Thoracic aorta endothelial cell (primary cell): ENCODE results near the gene DCAF5. TPM values are rescaled to one million over a fixed set of nuclear protein-coding genes. Genes with fewer than 3 reads are reported as not detected.

Experiments
- small RNA-seq: library from RNA; depleted of rRNA; stranded (forward); fragments of <200 nt; gene quantifications from one replicate; pipeline ENCODE3, GENCODE V24; 2012
- total RNA-seq: library from RNA; depleted of rRNA; stranded (reverse); fragments of >200 nt; gene quantifications from 2 replicates; pipeline ENCODE4 v1.2.3, GENCODE V29; 2012

DCAF5 gene, protein sequence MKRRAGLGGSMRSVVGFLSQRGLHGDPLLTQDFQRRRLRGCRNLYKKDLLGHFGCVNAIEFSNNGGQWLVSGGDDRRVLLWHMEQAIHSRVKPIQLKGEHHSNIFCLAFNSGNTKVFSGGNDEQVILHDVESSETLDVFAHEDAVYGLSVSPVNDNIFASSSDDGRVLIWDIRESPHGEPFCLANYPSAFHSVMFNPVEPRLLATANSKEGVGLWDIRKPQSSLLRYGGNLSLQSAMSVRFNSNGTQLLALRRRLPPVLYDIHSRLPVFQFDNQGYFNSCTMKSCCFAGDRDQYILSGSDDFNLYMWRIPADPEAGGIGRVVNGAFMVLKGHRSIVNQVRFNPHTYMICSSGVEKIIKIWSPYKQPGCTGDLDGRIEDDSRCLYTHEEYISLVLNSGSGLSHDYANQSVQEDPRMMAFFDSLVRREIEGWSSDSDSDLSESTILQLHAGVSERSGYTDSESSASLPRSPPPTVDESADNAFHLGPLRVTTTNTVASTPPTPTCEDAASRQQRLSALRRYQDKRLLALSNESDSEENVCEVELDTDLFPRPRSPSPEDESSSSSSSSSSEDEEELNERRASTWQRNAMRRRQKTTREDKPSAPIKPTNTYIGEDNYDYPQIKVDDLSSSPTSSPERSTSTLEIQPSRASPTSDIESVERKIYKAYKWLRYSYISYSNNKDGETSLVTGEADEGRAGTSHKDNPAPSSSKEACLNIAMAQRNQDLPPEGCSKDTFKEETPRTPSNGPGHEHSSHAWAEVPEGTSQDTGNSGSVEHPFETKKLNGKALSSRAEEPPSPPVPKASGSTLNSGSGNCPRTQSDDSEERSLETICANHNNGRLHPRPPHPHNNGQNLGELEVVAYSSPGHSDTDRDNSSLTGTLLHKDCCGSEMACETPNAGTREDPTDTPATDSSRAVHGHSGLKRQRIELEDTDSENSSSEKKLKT
- 29.0 and 31.3 TPM in 2 replicates for total RNA-seq

DNA sequence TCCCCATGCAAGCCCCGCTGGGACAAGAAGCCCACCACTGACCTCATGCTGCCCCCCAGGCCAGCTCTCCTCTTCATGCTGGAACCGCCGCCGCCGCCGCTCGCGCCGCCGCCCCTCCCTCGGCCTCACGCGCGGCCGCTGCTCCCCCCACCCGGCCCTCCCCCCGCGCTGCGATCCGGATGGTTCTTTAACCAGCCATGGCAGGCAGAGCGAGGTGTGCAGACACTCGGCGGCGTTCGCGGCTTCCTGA is at the start of gene DCAF5:
TSS of gene DCAF5 (minus strand) at position 218 of the 250 bp plus-strand sequence. CDS start at position 77, 141 bp downstream.

GRCh38 chr14:69191340-69192111 is 38.6 kb upstream of the DCAF5 start, which contains the start of gene EXD2:
Gene EXD2, plus strand, starts transcription at chr14:69191498. Its CDS starts 17,973 bp downstream, at chr14:69209471.

Small RNA genes within 50 kb of the gene (small RNA-seq; reads per million reads assigned to genes)
- gene RF00019: not detected
- not detected for gene RPS29P1

Other genes starting within 250 kb of the DCAF5 start
- gene ACTN1, start 173.8 kb downstream of the DCAF5 start, total RNA-seq: 337 and 390 TPM in 2 replicates
- gene EXD2, start 38.4 kb upstream of the DCAF5 start, total RNA-seq: 25.5 and 27.2 TPM in 2 replicates
- gene GALNT16, start 107.0 kb upstream of the DCAF5 start, total RNA-seq: 0.07 and 0.40 TPM in 2 replicates
- 156 and 167 TPM in 2 replicates for gene ERH, start 245.2 kb upstream of the DCAF5 start, total RNA-seq
- 110 and 118 TPM in 2 replicates for gene SLC39A9, start 245.6 kb upstream of the DCAF5 start, total RNA-seq